Trophoblast cell (in vitro differentiated cells and primary cell): ENCODE results near the gene U2AF1.
"Not testable (repeated sequence)": the region's sequence is repeated elsewhere in the genome, so short reads cannot be mapped to it uniquely, and the experiment has no call there.

Experiments used
- DNase-seq, 2 donors: peaks; one replicate each; pipeline ENCODE4 v3.0.0-alpha.2; 2016
- H2AFZ ChIP-seq: 2 replicates; pipeline ENCODE4 v1.6.1; 2013; ENCODE audit warnings: low read length, moderate library complexity, mild to moderate bottlenecking; ENCODE audit not compliant: insufficient read depth, poor library complexity
- H2AK5ac ChIP-seq: 2 replicates; pipeline ENCODE4 v1.6.1; 2013; ENCODE audit warnings: mild to moderate bottlenecking, low read length
- H2BK120ac ChIP-seq: 2 replicates; pipeline ENCODE4 v1.6.1; 2013; ENCODE audit warnings: low read length, mild to moderate bottlenecking, moderate library complexity; ENCODE audit not compliant: insufficient read depth, poor library complexity
- H2BK12ac ChIP-seq: 2 replicates; pipeline ENCODE4 v1.6.1; 2013; ENCODE audit warnings: mild to moderate bottlenecking, low read length, moderate library complexity
- H2BK5ac ChIP-seq: 2 replicates; pipeline ENCODE4 v1.6.1; 2013; ENCODE audit warnings: low read length, low read depth, moderate library complexity, mild to moderate bottlenecking; ENCODE audit not compliant: poor library complexity
- H3K14ac ChIP-seq: 2 replicates; pipeline ENCODE4 v1.6.1; 2013; ENCODE audit warnings: mild to moderate bottlenecking, low read length
- H3K18ac ChIP-seq: 2 replicates; pipeline ENCODE4 v1.6.1; 2013; ENCODE audit warnings: mild to moderate bottlenecking, low read length
- H3K23ac ChIP-seq: 2 replicates; pipeline ENCODE4 v1.6.1; 2013; ENCODE audit warnings: low read length
- H3K27ac ChIP-seq: 2 replicates; pipeline ENCODE4 v1.5.1; 2013; ENCODE audit warnings: low read depth, mild to moderate bottlenecking, inconsistent platforms, low read length, moderate library complexity
- H3K27me3 ChIP-seq: 2 replicates; pipeline ENCODE4 v1.6.1; 2013; ENCODE audit warnings: inconsistent platforms, mild to moderate bottlenecking, low read length, moderate library complexity; ENCODE audit not compliant: insufficient read depth
- H3K36me3 ChIP-seq, 2 experiments: 1 replicate in 1 of 2; 2 replicates in 1 of 2; pipeline ENCODE4 v1.6.1; 2013; ENCODE audit warnings: low read length in 2 of 2, mild to moderate bottlenecking in 2 of 2, moderate library complexity in 1 of 2; ENCODE audit not compliant: insufficient read depth in 2 of 2, control insufficient read depth in 1 of 2
- H3K4ac ChIP-seq: 2 replicates; pipeline ENCODE4 v1.6.1; 2013; ENCODE audit warnings: low read depth, mild to moderate bottlenecking, low read length, moderate library complexity
- H3K4me1 ChIP-seq, 2 experiments: 1 replicate in 1 of 2; 2 replicates in 1 of 2; pipeline ENCODE4 v1.6.1; 2013; ENCODE audit warnings: low read length in 2 of 2, mild to moderate bottlenecking in 2 of 2, moderate library complexity in 1 of 2; ENCODE audit not compliant: insufficient read depth in 2 of 2, control insufficient read depth in 1 of 2
- H3K4me2 ChIP-seq: 2 replicates; pipeline ENCODE4 v1.6.1; 2013; ENCODE audit warnings: inconsistent platforms, mild to moderate bottlenecking, low read length, moderate library complexity
- H3K4me3 ChIP-seq: 2 replicates; pipeline ENCODE4 v1.5.1; 2013; ENCODE audit warnings: mild to moderate bottlenecking, low read depth, low read length, inconsistent platforms
- H3K79me1 ChIP-seq: one replicate; pipeline ENCODE4 v1.6.1; 2013; ENCODE audit warnings: low read length
- H3K79me2 ChIP-seq: 2 replicates; pipeline ENCODE4 v1.6.1; 2013; ENCODE audit warnings: low read length, mild to moderate bottlenecking; ENCODE audit not compliant: control insufficient read depth, insufficient read depth, poor library complexity
- H3K9ac ChIP-seq: 2 replicates; pipeline ENCODE4 v1.6.1; 2013; ENCODE audit warnings: mild to moderate bottlenecking, low read length
- H3K9me3 ChIP-seq: 2 replicates; pipeline ENCODE4 v1.6.1; 2013; ENCODE audit warnings: low read depth, mild to moderate bottlenecking, control low read depth, inconsistent platforms, low read length; ENCODE audit not compliant: insufficient read depth
- H4K12ac ChIP-seq: 2 replicates; pipeline ENCODE4 v1.6.1; 2013; ENCODE audit warnings: low read depth, mild to moderate bottlenecking, low read length, moderate library complexity
- H4K8ac ChIP-seq: 2 replicates; pipeline ENCODE4 v1.6.1; 2013; ENCODE audit warnings: low read depth, mild to moderate bottlenecking, low read length, moderate library complexity
- H4K91ac ChIP-seq: one replicate; pipeline ENCODE4 v1.6.1; 2013; ENCODE audit warnings: low read depth, mild to moderate bottlenecking, low read length, moderate library complexity
- WGBS: extraction: QIAGEN DNeasy Blood & Tissue Kit; methylation state at CpG from one replicate; pipeline ENCODE4 v1.1.7; 2013; ENCODE audit warnings: missing lambda C conversion rate; ENCODE audit not compliant: insufficient read length, insufficient coverage; ENCODE audit errors: extremely low coverage; 5-methylcytosine and 5-hydroxymethylcytosine counted together

U2AF1 gene

DNA sequence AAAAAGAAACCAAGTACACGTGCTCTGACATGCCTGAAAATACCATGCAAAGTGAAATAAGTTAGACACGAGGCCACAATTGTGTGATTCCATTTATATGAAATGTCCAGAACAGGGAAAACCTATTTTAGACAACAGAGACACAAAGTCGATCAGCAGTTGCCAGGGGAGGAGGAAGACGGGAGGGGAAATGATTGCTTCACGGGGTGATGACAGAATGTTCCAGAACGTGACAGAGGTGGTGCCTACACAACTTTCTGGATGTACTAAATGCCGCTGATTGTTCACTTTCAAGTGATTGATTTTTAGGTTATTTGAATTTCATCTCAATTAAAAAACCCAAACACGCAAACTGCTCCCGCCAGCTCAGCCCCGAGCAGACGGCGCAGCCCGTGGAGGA, 54.3 kb downstream of the U2AF1 start:
- not testable (repeated sequence) for H4K8ac ChIP-seq, H2BK5ac ChIP-seq, H3K14ac ChIP-seq, H2AK5ac ChIP-seq, H3K23ac ChIP-seq, H2BK120ac ChIP-seq, H3K4me3 ChIP-seq, H2BK12ac ChIP-seq, H3K18ac ChIP-seq, H3K79me2 ChIP-seq, H3K79me1 ChIP-seq, H2AFZ ChIP-seq, H3K4me2 ChIP-seq, DNase-seq, H3K4ac ChIP-seq, H3K27ac ChIP-seq, H4K12ac ChIP-seq, H3K9ac ChIP-seq, H4K91ac ChIP-seq, H3K36me3 ChIP-seq, H3K9me3 ChIP-seq, H3K27me3 ChIP-seq, H3K4me1 ChIP-seq
- WGBS = no CpG with 5 or more reads among the region's 13 CpGs

DNA sequence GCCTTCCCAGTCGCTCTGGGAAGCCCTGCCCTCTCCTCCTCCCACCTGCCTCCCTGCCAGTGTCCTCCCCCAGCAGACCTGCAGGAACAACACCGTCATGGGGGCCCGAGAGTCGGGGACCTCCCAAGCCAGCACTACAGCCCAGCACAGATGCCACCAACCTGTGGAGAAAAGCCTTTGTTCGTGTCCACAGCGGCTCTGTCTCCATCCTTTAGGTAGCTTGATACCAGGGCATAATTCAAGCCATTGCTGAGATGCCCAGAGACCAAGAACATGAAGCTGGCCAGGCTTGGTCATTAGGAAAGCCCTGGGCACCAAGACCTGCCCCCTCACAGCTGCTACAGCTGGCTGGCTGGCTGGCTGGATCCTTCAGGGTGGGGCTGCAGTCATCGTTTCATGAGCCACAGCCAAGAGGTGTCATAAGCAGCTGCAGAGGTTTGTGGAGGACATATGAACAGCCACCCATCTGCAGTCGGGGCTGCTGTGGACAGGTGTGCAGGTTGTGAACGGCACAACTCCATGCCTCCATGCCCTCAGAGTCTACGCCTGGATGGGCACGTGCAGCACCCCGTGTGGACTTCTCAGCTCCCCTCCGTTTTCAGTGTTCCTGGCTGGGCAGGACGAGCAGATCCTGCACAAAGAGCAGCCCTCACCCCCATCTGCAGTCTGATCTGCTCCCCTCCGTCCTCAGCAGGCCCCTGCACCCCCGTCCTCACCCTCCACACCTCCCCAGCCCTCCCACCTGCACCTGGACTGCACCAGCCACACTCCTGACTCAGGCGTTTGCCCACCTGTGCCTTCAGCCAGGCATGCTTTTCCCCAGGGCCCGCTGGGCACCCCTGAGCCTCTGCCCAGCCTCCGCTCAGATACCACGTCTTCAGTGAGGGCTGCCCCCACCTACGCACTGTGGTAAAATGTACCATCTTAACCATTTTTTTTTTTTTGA, 61.2 kb downstream of the U2AF1 start:
- not testable (repeated sequence) for H3K36me3 ChIP-seq, H3K4me1 ChIP-seq
- no CpG with 5 or more reads among the region's 21 CpGs for WGBS

DNA sequence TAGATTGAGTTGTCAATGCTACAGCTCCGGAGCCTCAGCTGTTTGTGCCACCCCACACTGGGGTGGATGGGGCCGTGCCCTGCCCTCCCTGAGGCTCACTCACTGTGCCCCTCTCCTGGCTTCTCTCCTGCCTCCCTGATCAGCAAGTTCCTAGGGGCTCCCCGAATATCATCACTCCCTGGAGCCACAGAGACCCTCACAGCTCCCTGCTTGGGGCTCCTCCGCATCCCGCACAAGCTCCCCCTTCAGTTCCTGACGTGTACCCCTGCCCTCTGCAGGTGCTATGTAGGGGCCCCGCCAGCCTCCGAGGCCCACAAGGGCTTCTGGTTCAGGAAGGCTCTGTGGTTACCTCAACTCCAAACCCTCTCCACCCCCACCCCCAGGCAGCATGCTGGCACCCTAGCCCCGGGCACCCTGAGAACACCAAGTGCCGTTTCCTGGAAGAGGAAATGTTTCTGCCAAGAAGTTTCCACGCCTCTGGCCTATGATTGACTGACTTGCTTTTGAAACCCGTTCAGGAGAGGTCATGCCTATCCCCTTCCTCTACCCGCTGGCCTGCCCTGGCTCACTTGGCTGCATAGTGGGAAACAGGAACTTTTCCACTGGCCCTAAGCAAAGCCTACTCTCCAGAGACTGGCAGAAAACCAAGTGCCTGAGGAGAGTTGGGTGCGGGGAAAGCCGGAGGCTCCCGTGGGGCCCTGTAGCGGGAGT, 62.0 kb downstream of the U2AF1 start:
- H4K91ac ChIP-seq, H3K14ac ChIP-seq, H4K8ac ChIP-seq, H3K4me2 ChIP-seq, H3K4me1 ChIP-seq, DNase-seq, H2AK5ac ChIP-seq, H2BK12ac ChIP-seq, H3K18ac ChIP-seq, H3K4ac ChIP-seq, H3K79me1 ChIP-seq, H3K27ac ChIP-seq, H2AFZ ChIP-seq, H2BK120ac ChIP-seq, H3K4me3 ChIP-seq, H2BK5ac ChIP-seq, H3K36me3 ChIP-seq, H3K9ac ChIP-seq, H3K27me3 ChIP-seq, H3K9me3 ChIP-seq, H4K12ac ChIP-seq, H3K23ac ChIP-seq, H3K79me2 ChIP-seq: not testable (repeated sequence)
- WGBS = no CpG with 5 or more reads among the region's 17 CpGs

More for the DNA sequence above, 61.2 kb downstream of the U2AF1 start:
- not testable (repeated sequence) for H2BK120ac ChIP-seq, H2AFZ ChIP-seq, H3K79me1 ChIP-seq, H3K9ac ChIP-seq, H3K23ac ChIP-seq, DNase-seq, H3K27ac ChIP-seq, H4K91ac ChIP-seq, H2BK5ac ChIP-seq, H4K12ac ChIP-seq, H3K18ac ChIP-seq, H3K79me2 ChIP-seq, H2AK5ac ChIP-seq, H4K8ac ChIP-seq, H3K9me3 ChIP-seq, H3K4me3 ChIP-seq, H2BK12ac ChIP-seq, H3K4me2 ChIP-seq, H3K4ac ChIP-seq, H3K14ac ChIP-seq, H3K27me3 ChIP-seq

DNA sequence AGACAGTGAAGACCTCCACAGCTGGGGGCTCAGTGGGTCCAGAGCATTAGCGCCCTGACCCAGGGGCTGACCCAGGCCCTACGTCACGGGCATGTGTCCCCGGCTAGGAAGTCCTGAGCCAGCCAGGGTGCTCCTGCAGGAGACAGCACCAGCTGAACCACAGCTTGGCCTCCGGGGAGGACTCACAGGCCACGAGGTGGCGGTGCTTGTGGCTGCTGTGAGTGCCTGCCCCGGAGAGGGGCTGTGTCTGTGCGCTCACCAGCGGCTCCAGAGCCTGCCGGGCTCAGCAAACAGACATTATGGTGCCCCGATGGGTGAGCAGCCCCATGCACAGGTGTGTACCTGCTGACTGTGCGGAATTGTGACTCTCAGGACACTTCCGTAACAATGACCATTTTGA, 62.8 kb downstream of the U2AF1 start:
- not testable (repeated sequence) for H4K12ac ChIP-seq, H3K4ac ChIP-seq, H3K79me2 ChIP-seq, DNase-seq, H2BK12ac ChIP-seq, H3K36me3 ChIP-seq, H3K9me3 ChIP-seq, H4K91ac ChIP-seq, H4K8ac ChIP-seq, H3K9ac ChIP-seq, H2AFZ ChIP-seq, H3K18ac ChIP-seq, H3K14ac ChIP-seq, H3K23ac ChIP-seq, H3K79me1 ChIP-seq, H3K4me2 ChIP-seq, H3K27ac ChIP-seq, H2BK5ac ChIP-seq, H3K4me3 ChIP-seq, H3K27me3 ChIP-seq, H2AK5ac ChIP-seq, H2BK120ac ChIP-seq, H3K4me1 ChIP-seq
- no CpG with 5 or more reads among the region's 14 CpGs for WGBS
